ENCODE results near the gene CHMP4B. TPM values are rescaled to one million over a fixed set of nuclear protein-coding genes. Genes with fewer than 3 reads are reported as not detected.

CHMP4B gene
- total and polyA plus RNA-seq, 7 donors, result 102 to 394 (median 115) TPM

DNA sequence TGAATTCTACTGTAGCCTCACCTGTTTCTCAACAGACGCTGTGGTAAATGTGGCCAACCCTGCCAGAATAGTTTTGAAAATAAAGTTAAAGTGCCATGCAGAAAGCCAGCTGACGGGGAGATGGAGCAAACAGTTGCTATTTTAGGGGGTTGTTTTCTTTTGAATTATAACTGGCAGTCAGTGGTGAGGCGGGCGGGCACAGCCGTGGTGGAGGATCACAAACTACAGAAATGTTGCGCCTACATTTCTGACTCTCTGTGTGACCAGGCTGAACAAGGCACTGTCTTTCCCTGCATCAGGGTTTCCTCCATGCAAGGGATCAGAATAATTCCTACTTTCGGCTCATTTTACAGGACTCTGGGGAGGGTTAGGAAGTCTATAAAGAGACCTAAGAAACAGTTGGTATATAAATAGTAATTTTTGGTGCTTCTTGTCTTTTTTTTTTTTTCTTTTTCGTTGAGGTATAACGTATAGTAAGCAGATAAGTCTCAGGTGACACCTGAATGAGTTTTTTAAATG lies 17.2 kb downstream of the CHMP4B start:
- Histone ChIP-seq H3K4me1 (peaks cover 0 to 90% (median 82%) of the 10 kb centered on the region in 4 donors), H3K27ac (peak overlapping the region; percentile 66 to 79 (median 70)), H3K9me3 (no peaks in the 10 kb centered on the region)

DNA sequence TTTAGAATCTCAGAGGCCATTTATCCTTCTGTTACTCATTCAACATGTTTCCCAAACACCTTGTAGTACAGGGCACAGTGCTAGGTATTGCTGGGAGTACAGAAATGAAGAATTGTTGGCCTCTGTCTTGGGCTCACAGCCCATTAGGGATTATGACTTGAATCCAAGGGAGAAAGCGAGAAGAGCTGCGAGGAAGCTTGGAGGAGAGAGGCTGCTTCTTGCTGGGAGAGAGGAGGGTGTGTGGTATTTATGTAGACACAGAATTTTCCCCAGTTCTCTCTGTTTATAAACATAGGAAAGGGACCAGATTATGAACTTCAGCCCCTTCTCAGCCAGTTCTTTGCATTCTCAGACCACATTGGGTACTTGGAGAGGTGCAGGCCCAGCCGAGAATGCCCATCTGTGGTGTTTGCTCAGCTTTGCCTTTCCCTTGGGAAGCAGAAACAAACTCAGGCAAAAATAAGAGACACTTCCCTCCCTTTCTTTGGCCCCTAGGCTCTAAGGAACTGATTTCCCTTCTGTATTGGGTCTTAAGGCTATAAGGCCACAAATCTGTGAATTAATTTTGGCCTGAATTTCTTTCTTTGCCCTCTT lies 17.9 kb downstream of the CHMP4B start:
- 58 to 61% methylated on average over 3 of the region's 3 CpGs for WGBS, 2 donors
- H3K27me3 ChIP-seq, result no peaks in the 10 kb centered on the region
- H3K4me3 ChIP-seq, result no peak overlapping the region
- intact Hi-C loops (cut with DNase I), result no loop called here
- TF ChIP-seq EP300 (IDR thresholded peaks at IDR 0.05), result no peak
- no peak for TF ChIP-seq CTCF (IDR thresholded peaks at IDR 0.05)
- TF ChIP-seq POLR2A (IDR thresholded peaks at IDR 0.05), result no peak
- TF ChIP-seq POLR2AphosphoS5 (IDR thresholded peaks at IDR 0.05), result no peak
- H3K36me3 ChIP-seq, result no peaks in the 10 kb centered on the region
- peaks cover 0 to 96% (median 89%) of the 10 kb centered on the region in 4 donors for H3K4me1 ChIP-seq
- H3K27ac ChIP-seq, result peak overlapping the region; percentile 66 to 79 (median 70)
- no peaks in the 10 kb centered on the region for H3K9me3 ChIP-seq
- no peak for DNase-seq

More for the DNA sequence above, 17.2 kb downstream of the CHMP4B start:
- no peak overlapping the region for H3K4me3 ChIP-seq
- intact Hi-C loops (cut with DNase I), result no loop called here
- TF ChIP-seq POLR2AphosphoS5 (IDR thresholded peaks at IDR 0.05), result no peak
- TF ChIP-seq POLR2A (IDR thresholded peaks at IDR 0.05), result no peak
- no peak for TF ChIP-seq EP300 (IDR thresholded peaks at IDR 0.05)
- no peak for TF ChIP-seq CTCF (IDR thresholded peaks at IDR 0.05)
- no peaks in the 10 kb centered on the region for H3K27me3 ChIP-seq
- H3K36me3 ChIP-seq, result no peaks in the 10 kb centered on the region
- no peak for DNase-seq
- 47 to 49% methylated on average over 9 of the region's 9 CpGs for WGBS, 2 donors

- intact Hi-C loops (cut with DNase I), result no loop called here
- peaks cover 0 to 98% (median 90%) of the 10 kb centered on the region in 4 donors for H3K4me1 ChIP-seq
Measured at GRCh38 chr20:33829636-33830035, 18.5 kb downstream of the CHMP4B start.

DNA sequence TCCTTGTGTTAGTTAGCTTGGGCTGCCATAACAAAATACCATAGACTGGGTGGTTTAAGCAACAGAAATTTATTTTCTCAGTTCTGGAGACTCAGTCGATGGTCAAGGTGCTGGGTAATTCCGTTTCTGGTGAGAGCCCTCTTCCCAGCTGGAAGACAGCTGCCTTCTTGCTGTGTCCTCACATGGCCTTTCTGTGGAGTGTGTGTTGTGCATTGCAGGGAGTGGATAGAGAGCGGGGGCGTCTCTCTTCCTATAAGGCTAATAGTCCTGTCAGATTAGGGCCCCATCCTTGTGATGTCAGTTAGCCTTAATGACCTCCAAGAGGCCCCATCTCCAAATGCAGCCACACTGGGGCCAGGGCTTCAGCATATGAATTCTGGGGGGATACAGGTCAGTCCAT lies 19.2 kb downstream of the CHMP4B start:
- DNase-seq, result no peak
- H3K4me3 ChIP-seq, result no peak overlapping the region
- no peaks in the 10 kb centered on the region for H3K9me3 ChIP-seq
- H3K36me3 ChIP-seq, result no peaks in the 10 kb centered on the region
- H3K27ac ChIP-seq, result peak overlapping the region; percentile 28 to 79 (median 70)
- H3K27me3 ChIP-seq, result no peaks in the 10 kb centered on the region
- peaks cover 0 to 96% (median 87%) of the 10 kb centered on the region in 4 donors for H3K4me1 ChIP-seq
- 44 to 68% methylated on average over 4 of the region's 4 CpGs for WGBS, 2 donors
- TF ChIP-seq EP300 (IDR thresholded peaks at IDR 0.05) (no peak), POLR2A (IDR thresholded peaks at IDR 0.05) (no peak), CTCF (IDR thresholded peaks at IDR 0.05) (no peak), POLR2AphosphoS5 (IDR thresholded peaks at IDR 0.05) (no peak)
- intact Hi-C loops (cut with DNase I), result no loop called here

More at GRCh38 chr20:33829636-33830035, 18.5 kb downstream of the CHMP4B start:
- Histone ChIP-seq H3K27me3 (no peaks in the 10 kb centered on the region), H3K9me3 (no peaks in the 10 kb centered on the region), H3K36me3 (no peaks in the 10 kb centered on the region), H3K27ac (peak overlapping the region; percentile 66 to 79 (median 70)), H3K4me3 (no peak overlapping the region)
- no peak for TF ChIP-seq CTCF (IDR thresholded peaks at IDR 0.05)
- no peak for TF ChIP-seq POLR2AphosphoS5 (IDR thresholded peaks at IDR 0.05)
- TF ChIP-seq POLR2A (IDR thresholded peaks at IDR 0.05), result no peak
- no peak for TF ChIP-seq EP300 (IDR thresholded peaks at IDR 0.05)
- DNase-seq, result no peak
- WGBS, 2 donors, result 68 to 76% methylated on average over 3 of the region's 3 CpGs

Data from sigmoid colon (tissue), 7 donors.